Activated CD4-positive, alpha-beta T cell treated with anti-CD3 and anti-CD28 coated beads, Interleukin-2, amount 10 ng/mL, durations not matched to agents 7 days and 5 days (primary cell): ENCODE measurements around the gene SPINDOC. TPM values are rescaled to one million over a fixed set of nuclear protein-coding genes. Genes with fewer than 3 reads are reported as not detected.
A peak's percentile ranks its signal among the peaks of the same experiment; 100 is the strongest.
"Not testable (repeated sequence)": the region's sequence is repeated elsewhere in the genome, so short reads cannot be mapped to it uniquely, and the experiment has no call there.

ENCODE experiments used
- CTCF ChIA-PET: fragments of 350-600 bp; sonication (Branson Sonifier 250); formaldehyde crosslinking; loops from one replicate; lab custom pipeline; 2021; ENCODE audit warnings: antibody characterized with exemption; lab: Charles Lee
- POLR2A ChIA-PET: fragments of 350-600 bp; sonication (Branson Sonifier 250); formaldehyde crosslinking; loops from one replicate; lab custom pipeline; 2021; ENCODE audit warnings: antibody characterized with exemption; lab: Charles Lee
- DNase-seq: peaks from one replicate; pipeline ENCODE4 v3.0.0-alpha.2; 2020
- H3K27ac Mint-ChIP-seq: one replicate; pipeline ENCODE4 v1.8.0; 2021; ENCODE audit warnings: mild to moderate bottlenecking, moderate library complexity, mixed read lengths
- H3K27me3 Mint-ChIP-seq: one replicate; pipeline ENCODE4 v1.8.0; 2021; ENCODE audit warnings: mixed read lengths
- H3K36me3 Mint-ChIP-seq: one replicate; pipeline ENCODE4 v1.8.0; 2021; ENCODE audit warnings: low read depth, mixed read lengths
- H3K4me1 Mint-ChIP-seq: one replicate; pipeline ENCODE4 v1.8.0; 2021; ENCODE audit warnings: mixed read lengths
- H3K4me3 Mint-ChIP-seq: one replicate; pipeline ENCODE4 v1.8.0; 2021; ENCODE audit warnings: mild to moderate bottlenecking, moderate library complexity, mixed read lengths
- H3K9me3 Mint-ChIP-seq: one replicate; pipeline ENCODE4 v1.8.0; 2021; ENCODE audit warnings: mixed read lengths
- total RNA-seq, 2 experiments: library from RNA; stranded (reverse); gene quantifications; one replicate each; pipeline ENCODE4 v1.2.3, GENCODE V29; 2021

Gene SPINDOC
- total RNA-seq, 2 experiments from 2014 or later, result 38.4 to 40.7 TPM

GRCh38 chr11:63769714-63770455, 43.4 kb upstream of the SPINDOC start:
- CTCF ChIA-PET, result no interaction called here
- no peak for DNase-seq
- Mint-ChIP-seq H3K27me3 (peaks cover 30% of the 10 kb centered on the region), H3K4me3 (peak overlapping the region; percentile 58), H3K27ac (no peak overlapping the region), H3K36me3 (no peaks in the 10 kb centered on the region), H3K4me1 (peaks cover 9% of the 10 kb centered on the region), H3K9me3 (no peaks in the 10 kb centered on the region)
- POLR2A ChIA-PET, result no interaction called here

- Mint-ChIP-seq H3K36me3 (no peaks in the 10 kb centered on the region), H3K4me3 (no peak overlapping the region), H3K27ac (no peak overlapping the region), H3K9me3 (no peaks in the 10 kb centered on the region), H3K27me3 (peaks cover 30% of the 10 kb centered on the region), H3K4me1 (peaks cover 9% of the 10 kb centered on the region)
- CTCF ChIA-PET, result no interaction called here
- no peak for DNase-seq
- POLR2A ChIA-PET, result no interaction called here
Observed at GRCh38 chr11:63770763-63771162, 42.5 kb upstream of the SPINDOC start.

- not testable (repeated sequence) for DNase-seq, H3K27ac Mint-ChIP-seq, H3K36me3 Mint-ChIP-seq
Observed at GRCh38 chr11:63771741-63772318, 41.4 kb upstream of the SPINDOC start.

GRCh38 chr11:63775191-63775590, 38.1 kb upstream of the SPINDOC start:
- Mint-ChIP-seq H3K36me3 (no peaks in the 10 kb centered on the region), H3K27me3 (peaks cover 33% of the 10 kb centered on the region), H3K4me3 (no peak overlapping the region), H3K27ac (no peak overlapping the region), H3K4me1 (no peaks in the 10 kb centered on the region), H3K9me3 (no peaks in the 10 kb centered on the region)
- CTCF ChIA-PET, result no interaction called here
- no peak for DNase-seq
- POLR2A ChIA-PET, result no interaction called here

More at GRCh38 chr11:63771741-63772318, 41.4 kb upstream of the SPINDOC start:
- CTCF ChIA-PET, result interaction anchor here (0.6 kb wide), 1 partner anchor 15 kb away, joined by 3 read pairs; no protein-coding TSS in a partner anchor
- not testable (repeated sequence) for H3K9me3 Mint-ChIP-seq, H3K4me3 Mint-ChIP-seq, H3K4me1 Mint-ChIP-seq
- H3K27me3 Mint-ChIP-seq, result peaks cover 30% of the 10 kb centered on the region
- POLR2A ChIA-PET, result interaction anchor here (0.6 kb wide), 1 partner anchor 311 kb away, joined by 3 read pairs; no protein-coding TSS in a partner anchor

- H3K27ac Mint-ChIP-seq, result no peak overlapping the region
- no peak overlapping the region for H3K4me3 Mint-ChIP-seq
- no peak for DNase-seq
- no peaks in the 10 kb centered on the region for H3K4me1 Mint-ChIP-seq
- no peaks in the 10 kb centered on the region for H3K9me3 Mint-ChIP-seq
- no peaks in the 10 kb centered on the region for H3K36me3 Mint-ChIP-seq
- ChIA-PET CTCF (interaction anchor here (0.6 to 1.2 kb wide), 4 partner anchors 11 to 196 kb away, joined by 3 read pairs; partner anchors contain the start of gene COX8A), POLR2A (no interaction called here)
- peaks cover 8% of the 10 kb centered on the region for H3K27me3 Mint-ChIP-seq
Observed at GRCh38 chr11:63779039-63779438, 34.2 kb upstream of the SPINDOC start.

GRCh38 chr11:63782749-63783148, 30.5 kb upstream of the SPINDOC start:
- Mint-ChIP-seq H3K36me3 (no peaks in the 10 kb centered on the region), H3K9me3 (no peaks in the 10 kb centered on the region), H3K27ac (no peak overlapping the region), H3K4me3 (no peak overlapping the region), H3K4me1 (peaks cover 5% of the 10 kb centered on the region), H3K27me3 (peaks cover 19% of the 10 kb centered on the region)
- ChIA-PET POLR2A (no interaction called here), CTCF (interaction anchor here (1.1 kb wide), 1 partner anchor 15 kb away, joined by 4 read pairs; the partner anchor contains the start of gene ZFTA)
- DNase-seq, result no peak

GRCh38 chr11:63783925-63784592, 29.2 kb upstream of the SPINDOC start:
- H3K27me3 Mint-ChIP-seq, result peaks cover 14% of the 10 kb centered on the region
- H3K4me1 Mint-ChIP-seq, result peaks cover 5% of the 10 kb centered on the region
- H3K27ac Mint-ChIP-seq, result no peak overlapping the region
- POLR2A ChIA-PET, result no interaction called here
- no peak for DNase-seq
- CTCF ChIA-PET, result no interaction called here
- H3K9me3 Mint-ChIP-seq, result no peaks in the 10 kb centered on the region
- no peak overlapping the region for H3K4me3 Mint-ChIP-seq
- no peaks in the 10 kb centered on the region for H3K36me3 Mint-ChIP-seq

GRCh38 chr11:63785823-63786222, 27.4 kb upstream of the SPINDOC start:
- POLR2A ChIA-PET, result no interaction called here
- no peaks in the 10 kb centered on the region for H3K36me3 Mint-ChIP-seq
- H3K4me3 Mint-ChIP-seq, result no peak overlapping the region
- CTCF ChIA-PET, result interaction anchor here (0.6 to 0.7 kb wide), 2 partner anchors 128 to 555 kb away, joined by 4 to 6 read pairs; no protein-coding TSS in a partner anchor
- peaks cover 14% of the 10 kb centered on the region for H3K27me3 Mint-ChIP-seq
- DNase-seq, result no peak
- H3K27ac Mint-ChIP-seq, result no peak overlapping the region
- H3K9me3 Mint-ChIP-seq, result no peaks in the 10 kb centered on the region
- peaks cover 8% of the 10 kb centered on the region for H3K4me1 Mint-ChIP-seq

- H3K27me3 Mint-ChIP-seq, result peaks cover 14% of the 10 kb centered on the region
- ChIA-PET POLR2A (no interaction called here), CTCF (no interaction called here)
- H3K9me3 Mint-ChIP-seq, result peaks cover 14% of the 10 kb centered on the region
- peaks cover 3% of the 10 kb centered on the region for H3K4me1 Mint-ChIP-seq
- DNase-seq, result no peak
- no peak overlapping the region for H3K27ac Mint-ChIP-seq
- H3K36me3 Mint-ChIP-seq, result peaks cover 5% of the 10 kb centered on the region
- no peak overlapping the region for H3K4me3 Mint-ChIP-seq
Observed at GRCh38 chr11:63791495-63792167, 21.6 kb upstream of the SPINDOC start.

GRCh38 chr11:63793161-63793560, 20.1 kb upstream of the SPINDOC start:
- CTCF ChIA-PET, result interaction anchor here (1.3 kb wide), 1 partner anchor 13 kb away, joined by 3 read pairs; no protein-coding TSS in a partner anchor

GRCh38 chr11:63795066-63795465, 18.2 kb upstream of the SPINDOC start:
- no peak for DNase-seq
- Mint-ChIP-seq H3K27ac (no peak overlapping the region), H3K4me3 (no peak overlapping the region), H3K9me3 (peaks cover 14% of the 10 kb centered on the region), H3K4me1 (peaks cover 3% of the 10 kb centered on the region), H3K36me3 (peaks cover 5% of the 10 kb centered on the region), H3K27me3 (peaks cover 12% of the 10 kb centered on the region)
- ChIA-PET POLR2A (no interaction called here), CTCF (no interaction called here)

More at GRCh38 chr11:63793161-63793560, 20.1 kb upstream of the SPINDOC start:
- POLR2A ChIA-PET, result no interaction called here
- Mint-ChIP-seq H3K36me3 (peaks cover 5% of the 10 kb centered on the region), H3K4me1 (peaks cover 3% of the 10 kb centered on the region), H3K4me3 (no peak overlapping the region), H3K27ac (no peak overlapping the region), H3K27me3 (peaks cover 12% of the 10 kb centered on the region), H3K9me3 (peaks cover 14% of the 10 kb centered on the region)
- no peak for DNase-seq

- Mint-ChIP-seq H3K36me3 (no peaks in the 10 kb centered on the region), H3K9me3 (no peaks in the 10 kb centered on the region), H3K4me3 (no peak overlapping the region), H3K4me1 (no peaks in the 10 kb centered on the region), H3K27ac (no peak overlapping the region), H3K27me3 (peaks cover 5% of the 10 kb centered on the region)
- no peak for DNase-seq
- POLR2A ChIA-PET, result no interaction called here
- CTCF ChIA-PET, result interaction anchor here (0.6 to 0.9 kb wide), 2 partner anchors 8 to 358 kb away, joined by 3 to 4 read pairs; no protein-coding TSS in a partner anchor
Observed at GRCh38 chr11:63800921-63801320, 12.3 kb upstream of the SPINDOC start.
